HEK293 (cell line): ENCODE results near the gene IL4I1.

Source experiments
- AEBP2 ChIP-seq: fragments of 450-650 bp; formaldehyde crosslinking; IDR thresholded peaks from 2 replicates; pipeline ENCODE4 v1.5.1; 2016; ENCODE audit warnings: missing biosample characterization, missing genetic modification characterization, borderline replicate concordance
- FEZF1 ChIP-seq: fragments of 450-650 bp; formaldehyde crosslinking; IDR thresholded peaks from 2 replicates; pipeline ENCODE4 v1.5.1; 2016; ENCODE audit warnings: missing biosample characterization, missing genetic modification characterization
- HIC1 ChIP-seq: fragments of 450-650 bp; formaldehyde crosslinking; IDR thresholded peaks from 2 replicates; pipeline ENCODE4 v1.5.1; 2016; ENCODE audit warnings: missing biosample characterization, missing genetic modification characterization
- HOXD13 ChIP-seq: sonication (generic); formaldehyde crosslinking; IDR thresholded peaks from 2 replicates; pipeline ENCODE4 v1.8.0; 2022; ENCODE audit warnings: missing genetic modification reagents, borderline replicate concordance
- PBX3 ChIP-seq: sonication (generic); formaldehyde crosslinking; IDR thresholded peaks from 2 replicates; pipeline ENCODE4 v1.8.1; 2022; ENCODE audit warnings: mild to moderate bottlenecking, moderate library complexity, missing genetic modification reagents
- RBAK ChIP-seq: fragments of 450-650 bp; formaldehyde crosslinking; IDR thresholded peaks from 2 replicates; pipeline ENCODE4 v1.5.1; 2016; ENCODE audit warnings: missing biosample characterization, missing genetic modification characterization
- TSHZ1 ChIP-seq: fragments of 450-650 bp; formaldehyde crosslinking; IDR thresholded peaks from 2 replicates; pipeline ENCODE4 v1.5.1; 2016; ENCODE audit warnings: missing biosample characterization, missing genetic modification characterization, borderline replicate concordance
- YY2 ChIP-seq: fragments of 450-650 bp; formaldehyde crosslinking; IDR thresholded peaks from 2 replicates; pipeline ENCODE4 v1.5.1; 2016; ENCODE audit warnings: missing biosample characterization, missing genetic modification characterization
- ZBTB11 ChIP-seq: fragments of 450-650 bp; formaldehyde crosslinking; conservative IDR thresholded peaks from 2 replicates; pipeline ENCODE4 v1.5.1; 2016; ENCODE audit warnings: low read depth, missing biosample characterization, missing genetic modification characterization
- ZBTB6 ChIP-seq: fragments of 450-650 bp; formaldehyde crosslinking; IDR thresholded peaks from 2 replicates; pipeline ENCODE4 v1.5.1; 2017; ENCODE audit warnings: missing biosample characterization, missing genetic modification characterization
- ZNF10 ChIP-seq: fragments of 450-650 bp; formaldehyde crosslinking; IDR thresholded peaks from 2 replicates; pipeline ENCODE4 v1.5.1; 2017; ENCODE audit warnings: missing biosample characterization, missing genetic modification characterization
- ZNF768 ChIP-seq: fragments of 450-650 bp; formaldehyde crosslinking; IDR thresholded peaks from 2 replicates; pipeline ENCODE4 v1.5.1; 2018; ENCODE audit warnings: missing biosample characterization, mild to moderate bottlenecking, missing genetic modification characterization
- ZNF777 ChIP-seq: fragments of 450-650 bp; formaldehyde crosslinking; IDR thresholded peaks from 2 replicates; pipeline ENCODE4 v1.5.1; 2017; ENCODE audit warnings: missing biosample characterization, missing genetic modification characterization, borderline replicate concordance
- ZNF830 ChIP-seq: fragments of 450-650 bp; IDR thresholded peaks from 2 replicates; pipeline ENCODE4 v1.5.0; 2018; ENCODE audit warnings: missing biosample characterization, missing genetic modification characterization, low read depth, mild to moderate bottlenecking, moderate library complexity

Gene IL4I1

GRCh38 chr19:49877020-49877878 lies 19.4 kb downstream of the IL4I1 start, which contains the start of the genes AKT1S1 and TBC1D17 (continued):
- no peak for TF ChIP-seq AEBP2 (tag by site-specific recombination)
- TF ChIP-seq FEZF1 (tag by site-specific recombination) = no peak
- no peak for TF ChIP-seq ZNF768 (tag by site-specific recombination)
- peak; percentile 52; the same call in 1 of the 2 replicates for TF ChIP-seq HOXD13 (CRISPR knock-in tag)
- TF ChIP-seq ZBTB11 (tag by site-specific recombination) = peak; percentile 65
- TF ChIP-seq HIC1 = no peak
- TF ChIP-seq YY2 (tag by site-specific recombination) = peak; percentile 48; the same call in 1 of the 2 replicates
- TF ChIP-seq ZBTB6 (tag by site-specific recombination) = peak; percentile 75
- peak; percentile 22; the same call in 1 of the 2 replicates for TF ChIP-seq ZNF10
- TF ChIP-seq PBX3 (CRISPR knock-in tag) = peak; percentile 66
- TF ChIP-seq ZNF777 = peak; percentile 80
- TF ChIP-seq ZNF830 (tag by site-specific recombination) = no peak
- TF ChIP-seq RBAK = peak; percentile 10; the same call in 1 of the 2 replicates
- TF ChIP-seq TSHZ1 (tag by site-specific recombination) = no peak
